ENCODE results near the gene ARHGDIA.
"Not testable (repeated sequence)": the region's sequence is repeated elsewhere in the genome, so short reads cannot be mapped to it uniquely, and the experiment has no call there.

The ARHGDIA gene

DNA sequence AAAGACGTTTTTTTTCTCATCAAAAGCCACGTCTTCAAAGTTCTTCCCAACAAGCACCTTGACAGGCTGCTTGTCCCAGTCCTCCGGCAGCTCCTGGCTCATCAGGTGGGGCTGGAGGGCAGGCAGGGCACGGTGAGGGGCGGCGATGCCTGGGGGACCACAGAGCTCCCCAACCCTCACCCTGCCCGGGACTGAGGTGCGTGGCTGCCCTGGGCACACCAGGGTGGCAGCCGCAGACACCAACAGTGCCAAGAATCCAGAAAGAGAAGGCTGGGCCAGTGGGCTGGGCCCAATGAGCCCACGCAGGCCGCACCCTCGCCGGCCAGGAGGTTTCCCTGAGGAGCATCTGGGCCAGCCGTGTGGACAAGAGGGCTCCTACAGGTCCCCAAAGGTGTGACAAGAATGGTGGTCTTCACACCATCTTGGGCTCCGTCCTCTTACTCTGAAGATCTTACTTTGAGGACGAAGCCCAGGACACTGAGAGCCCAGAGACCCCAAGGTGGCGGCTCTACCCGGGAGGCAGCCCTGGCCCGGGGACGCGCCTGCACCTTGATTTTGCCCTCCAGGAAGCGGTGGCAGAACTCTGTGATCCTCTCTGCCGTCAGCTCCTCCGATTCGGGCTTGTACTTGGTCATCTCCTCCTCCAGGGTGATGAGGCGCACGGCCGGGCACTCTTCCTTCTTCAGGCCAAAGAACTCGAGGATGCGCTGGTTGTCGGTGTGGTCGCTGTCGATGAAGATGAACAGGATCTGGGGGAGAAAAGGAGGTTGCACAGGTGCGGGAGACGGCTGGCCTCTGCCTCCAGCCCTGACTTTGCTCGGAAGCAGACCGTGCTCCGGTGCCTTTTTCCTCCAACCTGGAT lies 25.0 kb downstream of the ARHGDIA start:
- DNase-seq (no peak), ATAC-seq (no peak)
- Mint-ChIP-seq H3K4me1 (no peaks in the 10 kb centered on the region), H3K27me3 (no peaks in the 10 kb centered on the region), H3K4me3 (no peak overlapping the region), H3K27ac (peak overlapping the region in 1 of 2 donors; percentile 7), H3K9me3 (no peaks in the 10 kb centered on the region)

DNA sequence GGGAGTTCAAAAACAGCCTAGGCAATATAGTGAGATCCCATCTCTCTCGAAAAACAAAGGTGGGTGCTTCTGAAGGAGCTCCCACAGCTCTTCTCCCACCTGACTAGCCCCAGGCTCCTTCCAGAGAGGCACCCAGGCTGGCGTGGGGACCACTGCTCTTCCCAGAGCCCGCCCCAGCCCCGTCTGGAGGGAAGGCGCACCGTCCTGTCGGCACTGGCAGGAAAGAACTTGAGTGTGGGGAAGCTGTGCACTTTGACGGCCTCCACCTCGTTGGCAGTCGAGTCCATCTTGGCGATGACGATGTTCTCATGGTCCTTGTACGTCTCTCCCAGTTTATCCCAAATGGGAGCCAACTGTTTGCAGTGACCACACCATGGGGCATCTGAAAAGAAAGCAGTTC lies 25.8 kb downstream of the ARHGDIA start:
- ATAC-seq: no peak

DNA sequence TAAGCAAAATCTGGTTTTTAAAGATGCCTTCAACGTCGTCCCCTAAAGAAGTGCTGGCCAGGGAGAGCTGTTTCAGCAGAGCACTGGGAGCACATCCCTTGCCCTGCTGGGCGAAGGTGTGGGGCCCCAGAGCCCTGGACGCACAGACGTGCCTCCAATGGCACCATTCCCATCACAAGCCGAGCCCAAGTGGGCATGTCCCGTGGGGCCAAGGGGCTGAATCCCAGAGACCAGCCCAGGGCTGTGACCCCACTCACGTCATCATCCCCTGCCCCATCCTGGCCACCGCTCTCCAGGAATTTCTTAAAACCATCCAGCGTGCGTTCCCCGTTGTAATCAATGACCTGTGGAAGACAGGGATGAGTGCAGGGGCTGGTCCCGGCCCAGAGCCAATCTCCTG lies 26.2 kb downstream of the ARHGDIA start:
- no peaks in the 10 kb centered on the region for H3K9me3 Mint-ChIP-seq

More for the DNA sequence above, 25.8 kb downstream of the ARHGDIA start:
- Mint-ChIP-seq H3K9me3 (no peaks in the 10 kb centered on the region), H3K27me3 (no peaks in the 10 kb centered on the region), H3K4me1 (no peaks in the 10 kb centered on the region), H3K4me3 (no peak overlapping the region), H3K27ac (no peak overlapping the region)
- DNase-seq: no peak

DNA sequence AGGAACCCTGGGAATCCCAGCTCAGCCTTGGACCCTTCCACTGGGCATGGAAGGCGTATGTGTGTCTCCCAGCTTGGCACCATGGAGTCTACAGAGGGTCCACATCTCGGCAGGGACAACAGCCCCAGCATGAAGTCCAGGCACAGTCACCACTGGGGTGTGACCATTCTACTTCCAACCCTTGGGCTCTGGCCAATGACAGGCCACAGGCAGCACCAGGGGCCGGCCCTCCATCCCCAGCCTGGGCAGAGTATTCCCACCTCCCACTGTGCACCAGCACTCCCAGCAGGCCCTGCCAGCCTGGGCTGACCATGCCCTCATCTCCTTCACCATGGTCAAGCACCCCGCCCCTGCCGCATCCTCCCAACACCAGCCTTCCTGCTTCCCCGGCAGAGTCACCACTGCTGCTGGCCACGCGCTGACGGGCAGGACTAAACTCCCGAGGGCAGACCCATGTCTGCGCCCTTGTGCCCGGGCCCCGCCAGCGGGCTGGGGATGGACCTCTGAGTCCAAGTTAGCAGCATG lies 26.7 kb downstream of the ARHGDIA start:
- H3K27me3 Mint-ChIP-seq: no peaks in the 10 kb centered on the region
- DNase-seq: no peak
- no peaks in the 10 kb centered on the region for H3K9me3 Mint-ChIP-seq
- H3K27ac Mint-ChIP-seq: peak overlapping the region in 1 of 2 donors; percentile 55
- ATAC-seq: no peak
- H3K4me1 Mint-ChIP-seq: no peaks in the 10 kb centered on the region
- no peak overlapping the region for H3K4me3 Mint-ChIP-seq

More for the DNA sequence above, 26.2 kb downstream of the ARHGDIA start:
- H3K27ac Mint-ChIP-seq: peak overlapping the region in 1 of 2 donors; percentile 55
- no peak overlapping the region for H3K4me3 Mint-ChIP-seq
- DNase-seq (no peak), ATAC-seq (no peak)
- no peaks in the 10 kb centered on the region for H3K27me3 Mint-ChIP-seq
- H3K4me1 Mint-ChIP-seq: no peaks in the 10 kb centered on the region

- Mint-ChIP-seq H3K4me3 (no peak overlapping the region), H3K9me3 (no peaks in the 10 kb centered on the region), H3K27me3 (no peaks in the 10 kb centered on the region), H3K27ac (no peak overlapping the region), H3K4me1 (no peaks in the 10 kb centered on the region)
- DNase-seq (no peak), ATAC-seq (no peak)
These were observed 27.3 kb downstream of the ARHGDIA start for GRCh38 chr17:81843713-81844326.

GRCh38 chr17:81842725-81843504 lies 28.2 kb downstream of the ARHGDIA start:
- no peaks in the 10 kb centered on the region for H3K27me3 Mint-ChIP-seq
- no peaks in the 10 kb centered on the region for H3K4me1 Mint-ChIP-seq
- ATAC-seq: no peak
- peak overlapping the region in 1 of 2 donors; percentile 48 for H3K27ac Mint-ChIP-seq
- no peak for DNase-seq
- no peaks in the 10 kb centered on the region for H3K9me3 Mint-ChIP-seq
- no peak overlapping the region for H3K4me3 Mint-ChIP-seq

DNA sequence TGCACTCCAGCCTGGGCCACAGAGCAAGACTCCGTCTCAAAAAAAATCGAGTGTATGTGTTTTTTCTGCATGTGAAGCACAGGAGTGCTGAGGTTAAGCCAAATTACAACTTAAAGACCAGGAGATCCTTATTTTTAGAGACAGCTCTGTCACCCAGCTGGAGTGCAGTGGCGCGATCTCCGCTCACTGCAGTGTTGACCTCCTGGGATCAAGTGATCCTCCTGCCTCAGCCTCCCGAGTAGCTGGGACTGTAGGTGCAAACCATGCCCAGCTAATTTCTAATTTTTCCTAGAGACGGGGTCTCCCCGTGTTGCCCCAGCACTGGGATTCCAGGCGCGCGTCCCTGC lies 28.8 kb downstream of the ARHGDIA start:
- H3K27ac Mint-ChIP-seq: no peak overlapping the region
- ATAC-seq: no peak

DNA sequence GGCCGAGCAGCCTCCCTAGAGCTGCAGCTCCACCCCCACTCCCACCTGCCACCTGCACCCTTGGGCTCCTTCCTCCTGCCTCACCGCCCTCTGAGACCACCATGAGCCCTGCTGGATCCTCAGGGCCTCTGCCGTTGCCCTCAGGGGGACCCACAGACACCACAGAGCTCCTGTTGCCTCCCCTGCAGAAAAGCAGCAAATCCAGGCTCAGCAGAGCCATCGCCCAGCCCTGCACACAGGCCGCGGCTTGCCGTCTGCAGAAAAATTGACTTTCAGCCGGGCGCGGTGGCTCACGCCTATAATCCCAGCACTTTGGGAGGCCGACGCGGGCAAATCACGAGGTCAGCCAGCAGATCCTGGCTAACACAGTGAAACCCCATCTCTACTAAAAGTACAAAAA lies 29.3 kb downstream of the ARHGDIA start:
- no peak overlapping the region for H3K4me3 Mint-ChIP-seq
- H3K27me3 Mint-ChIP-seq: no peaks in the 10 kb centered on the region
- H3K9me3 Mint-ChIP-seq: no peaks in the 10 kb centered on the region
- no peak overlapping the region for H3K27ac Mint-ChIP-seq
- ATAC-seq (peak; percentile 14), DNase-seq (no peak)
- H3K4me1 Mint-ChIP-seq: no peaks in the 10 kb centered on the region

More for the DNA sequence above, 28.8 kb downstream of the ARHGDIA start:
- DNase-seq: no peak
- no peaks in the 10 kb centered on the region for H3K9me3 Mint-ChIP-seq
- no peak overlapping the region for H3K4me3 Mint-ChIP-seq
- no peaks in the 10 kb centered on the region for H3K27me3 Mint-ChIP-seq
- no peaks in the 10 kb centered on the region for H3K4me1 Mint-ChIP-seq

DNA sequence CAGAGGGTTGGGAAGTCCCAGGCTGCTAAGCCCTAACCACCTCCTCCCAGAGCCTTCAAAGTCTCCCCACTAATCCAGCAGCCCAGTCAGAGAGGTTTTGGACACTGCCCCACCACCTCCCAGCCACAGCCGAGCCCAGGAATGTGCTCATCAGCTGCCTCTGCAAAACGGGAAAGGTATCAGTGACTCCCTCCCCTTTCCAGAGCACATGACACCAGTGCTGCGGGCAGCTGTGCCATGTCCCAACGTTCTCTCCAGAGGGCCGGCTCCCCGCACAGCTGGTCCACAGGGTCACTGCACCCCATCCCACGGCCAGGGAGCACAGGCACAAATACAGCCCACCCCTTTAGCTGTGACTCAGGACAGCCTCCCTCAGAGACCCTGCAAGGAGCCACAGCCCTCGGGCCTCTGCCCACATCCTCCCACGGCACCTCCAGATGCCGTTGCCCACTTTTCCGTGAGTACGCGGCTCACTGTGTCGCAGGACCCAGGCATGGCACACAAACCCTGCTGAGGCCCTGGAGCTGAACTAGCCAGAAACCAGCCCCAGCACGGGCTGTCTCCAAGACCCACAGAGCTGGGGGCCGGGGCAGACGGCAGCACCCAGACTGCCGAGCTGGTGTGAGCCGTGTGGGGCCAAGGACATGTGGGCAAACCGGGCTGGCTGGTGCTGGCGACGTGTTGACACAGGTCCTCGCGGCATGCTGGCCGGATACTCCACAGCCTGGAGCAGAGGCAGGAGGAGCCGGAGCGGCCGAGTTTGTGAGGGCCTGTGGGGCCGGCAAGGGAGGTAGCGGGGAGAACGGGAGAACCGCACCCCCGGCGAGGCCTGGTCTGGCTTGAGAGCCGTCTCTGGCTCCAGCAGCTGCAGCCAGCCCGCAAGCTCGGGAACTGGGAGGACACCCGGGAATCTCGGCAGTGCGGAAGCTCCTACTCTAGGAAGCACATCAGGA lies 30.0 kb downstream of the ARHGDIA start:
- Mint-ChIP-seq H3K4me1 (no peaks in the 10 kb centered on the region), H3K27me3 (no peaks in the 10 kb centered on the region), H3K9me3 (no peaks in the 10 kb centered on the region), H3K4me3 (no peak overlapping the region), H3K27ac (no peak overlapping the region)
- ATAC-seq: peak; percentile 27
- no peak for DNase-seq

- H3K27me3 Mint-ChIP-seq, H3K4me3 Mint-ChIP-seq, DNase-seq, H3K9me3 Mint-ChIP-seq, ATAC-seq, H3K4me1 Mint-ChIP-seq, H3K27ac Mint-ChIP-seq: not testable (repeated sequence)
These were observed 31.1 kb downstream of the ARHGDIA start for GRCh38 chr17:81840059-81840458.

DNA sequence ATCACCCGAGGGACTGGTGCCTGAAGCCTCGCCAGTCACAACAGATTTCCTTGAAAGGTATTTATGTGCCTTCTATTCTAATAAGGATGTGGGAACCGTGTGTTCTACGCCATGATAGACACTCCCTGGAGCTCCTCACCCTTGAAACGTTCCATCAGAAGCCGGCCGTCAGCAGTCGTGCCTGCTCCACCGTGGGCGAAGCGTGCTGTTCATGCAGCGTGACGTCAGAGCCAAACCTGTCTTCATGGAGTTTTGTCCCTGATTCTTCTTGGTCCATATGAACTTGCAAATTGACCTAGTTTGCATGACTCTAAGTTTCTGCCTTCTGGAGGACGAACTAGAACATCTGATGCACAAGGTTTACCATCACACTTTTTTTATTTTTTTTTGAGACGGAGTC lies 31.8 kb downstream of the ARHGDIA start:
- peaks cover 10% of the 10 kb centered on the region for H3K4me1 Mint-ChIP-seq
- no peak overlapping the region for H3K27ac Mint-ChIP-seq
- no peak for ATAC-seq
- no peak overlapping the region for H3K4me3 Mint-ChIP-seq
- no peaks in the 10 kb centered on the region for H3K9me3 Mint-ChIP-seq
- H3K27me3 Mint-ChIP-seq: no peaks in the 10 kb centered on the region
- DNase-seq: no peak

DNA sequence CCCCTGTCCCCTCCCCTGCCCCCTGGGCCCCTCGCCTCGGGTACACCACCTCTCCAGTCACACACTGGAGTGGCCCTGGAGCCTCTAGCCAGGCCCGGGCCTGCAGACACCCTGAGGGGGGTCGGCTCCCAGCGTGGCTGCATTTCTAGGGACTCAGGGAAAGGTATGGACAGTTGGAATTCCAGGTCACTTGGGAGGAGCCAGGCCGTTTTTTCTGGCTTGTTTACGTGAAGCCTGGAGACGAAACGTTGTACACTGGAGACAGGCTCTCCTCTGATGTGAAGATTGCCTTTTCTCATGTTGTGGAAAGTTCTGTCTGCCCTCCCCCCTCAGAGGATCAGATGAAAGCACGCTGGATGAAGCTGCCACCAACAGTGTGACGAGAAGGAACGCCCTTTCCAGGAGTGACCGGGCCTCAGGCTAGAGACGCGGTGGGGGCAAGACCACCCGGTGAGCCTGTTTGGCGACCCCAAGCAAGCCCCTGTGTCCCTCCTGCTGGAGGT lies 32.3 kb downstream of the ARHGDIA start:
- Mint-ChIP-seq H3K4me1 (peaks cover 14% of the 10 kb centered on the region), H3K27ac (no peak overlapping the region), H3K4me3 (no peak overlapping the region), H3K27me3 (no peaks in the 10 kb centered on the region), H3K9me3 (no peaks in the 10 kb centered on the region)
- no peak for ATAC-seq
- DNase-seq: no peak

DNA sequence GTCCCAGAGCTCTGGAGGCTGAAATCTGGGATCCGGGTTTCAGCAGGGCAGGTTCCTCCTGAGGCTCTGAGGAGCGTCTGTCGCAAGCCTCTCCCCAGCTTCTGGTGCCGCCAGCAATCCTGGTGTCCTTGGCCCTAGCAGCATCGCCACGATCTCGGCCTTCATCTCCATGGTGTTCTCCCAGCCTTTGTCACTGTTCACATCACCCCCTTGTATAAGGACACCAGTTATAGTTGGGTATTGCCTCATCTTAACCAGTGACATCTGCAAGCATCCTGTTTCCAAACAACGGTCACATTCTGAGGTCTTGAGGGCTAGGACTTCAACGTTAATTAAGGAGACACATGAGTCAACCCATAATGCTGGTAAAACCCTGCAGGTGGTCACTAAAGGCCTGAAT lies 33.5 kb downstream of the ARHGDIA start:
- ATAC-seq (no peak), DNase-seq (no peak)
- Mint-ChIP-seq H3K27ac (no peak overlapping the region), H3K4me3 (no peak overlapping the region), H3K9me3 (no peaks in the 10 kb centered on the region), H3K27me3 (no peaks in the 10 kb centered on the region), H3K4me1 (peaks cover 18% of the 10 kb centered on the region)

DNA sequence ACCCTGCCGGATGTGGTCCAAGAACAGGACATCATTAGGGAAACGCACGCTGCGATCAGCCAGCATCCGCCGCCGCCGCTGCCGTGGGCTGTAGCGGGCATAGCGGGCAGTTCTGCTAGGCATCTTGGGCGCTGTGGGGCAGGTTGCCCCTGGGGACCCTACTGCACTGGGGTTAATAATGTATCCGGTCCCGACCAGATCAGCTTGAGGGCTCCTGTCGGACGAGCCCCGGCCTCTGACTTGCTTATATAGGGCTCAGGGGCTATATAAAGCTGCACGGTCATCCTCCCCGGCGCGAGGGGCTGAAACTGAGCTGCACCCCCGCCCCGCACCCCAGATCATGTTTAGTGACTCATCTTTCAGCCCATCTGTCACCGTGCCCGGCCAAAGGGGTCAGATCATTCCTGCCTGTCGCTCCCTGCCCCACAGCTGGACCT lies 36.3 kb downstream of the ARHGDIA start, which contains the start of gene PPP1R27:
TSS of gene PPP1R27 (minus strand) at position 220 of the 437 bp plus-strand sequence. CDS start at position 123, 97 bp downstream.
- DNase-seq (no peak), ATAC-seq (no peak)
- Mint-ChIP-seq H3K4me3 (peak within 1 kb of the TSS; percentile 87 to 88), H3K4me1 (peaks cover 44% of the 10 kb centered on the region), H3K9me3 (no peaks in the 10 kb centered on the region), H3K27ac (peak within 1 kb of the TSS in 1 of 2 donors; percentile 86), H3K27me3 (no peaks in the 10 kb centered on the region)
